ENCODE measurements around the gene BICRA. TPM values are rescaled to one million over a fixed set of nuclear protein-coding genes. Genes with fewer than 3 reads are reported as not detected.
"Not testable (repeated sequence)": the region's sequence is repeated elsewhere in the genome, so short reads cannot be mapped to it uniquely, and the experiment has no call there.

The BICRA gene
- polyA plus RNA-seq, 3 donors, result 8.0 to 9.7 (median 9.6) TPM

DNA sequence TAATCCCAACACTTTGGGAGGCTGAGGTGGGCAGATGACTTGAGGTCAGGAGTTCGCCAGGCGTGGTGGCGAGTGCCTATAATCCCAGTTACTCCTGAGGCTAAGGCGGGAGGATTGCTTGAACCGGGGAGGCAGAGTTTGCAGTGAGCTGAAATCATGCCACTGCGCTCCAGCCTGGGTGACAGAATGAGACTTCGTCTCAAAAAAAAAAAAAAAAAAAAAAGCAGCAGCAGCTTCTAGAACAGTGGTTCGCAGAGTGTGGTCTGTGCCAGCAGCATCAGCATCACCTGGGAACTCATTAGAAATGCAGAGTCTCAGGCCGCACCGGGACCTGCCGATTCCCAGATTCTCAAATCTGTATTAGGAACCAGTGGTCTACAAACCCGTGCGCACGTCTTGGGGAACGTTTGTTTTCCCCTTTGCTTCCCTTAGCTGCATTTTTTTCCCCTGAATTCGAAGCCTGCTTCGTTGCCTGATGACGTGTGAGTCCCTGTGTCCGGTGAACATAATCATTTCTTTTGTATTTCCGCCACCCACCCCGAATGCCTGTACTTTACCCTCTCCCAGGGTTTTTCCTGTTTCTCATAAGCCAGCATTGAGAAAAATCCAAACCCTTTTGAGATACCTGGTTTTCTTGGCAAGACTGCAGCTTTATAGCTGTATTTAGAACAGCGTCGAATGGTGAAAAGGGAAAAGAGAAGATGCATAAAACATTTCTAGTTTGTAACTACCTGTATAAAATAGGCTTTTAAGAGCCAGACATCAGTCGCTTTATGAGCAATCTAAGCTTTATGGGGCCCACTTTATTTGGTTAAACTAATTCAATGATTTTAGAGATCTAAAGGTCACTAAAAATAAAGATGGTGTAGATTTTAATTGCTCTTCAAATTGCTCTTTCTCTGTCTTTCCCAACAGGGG, 49.8 kb downstream of the BICRA start:
- no peak for DNase-seq (ENCODE audit: low read depth in 3 of 3, low spot score in 2 of 3)

DNA sequence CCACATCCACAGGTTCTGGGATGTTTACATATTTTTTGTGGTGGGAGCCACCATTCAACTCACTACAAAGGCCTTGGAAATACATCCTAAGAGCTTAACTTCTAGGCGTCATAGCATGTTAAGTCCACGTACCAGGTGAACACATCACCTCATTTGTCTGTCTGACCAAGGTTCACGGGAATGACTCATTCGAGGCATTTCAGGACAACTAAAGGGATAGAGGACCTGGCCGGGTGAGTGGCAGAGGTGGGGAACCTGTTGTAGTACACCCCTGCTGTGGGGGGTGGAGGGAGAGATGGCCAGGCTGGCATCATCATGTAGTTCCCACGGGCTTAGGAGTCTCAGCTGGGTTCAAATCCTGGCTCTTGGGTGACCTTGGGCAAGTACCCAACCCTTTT, 51.5 kb downstream of the BICRA start:
- no peak for DNase-seq (ENCODE audit: low read depth in 3 of 3, low spot score in 2 of 3)

DNA sequence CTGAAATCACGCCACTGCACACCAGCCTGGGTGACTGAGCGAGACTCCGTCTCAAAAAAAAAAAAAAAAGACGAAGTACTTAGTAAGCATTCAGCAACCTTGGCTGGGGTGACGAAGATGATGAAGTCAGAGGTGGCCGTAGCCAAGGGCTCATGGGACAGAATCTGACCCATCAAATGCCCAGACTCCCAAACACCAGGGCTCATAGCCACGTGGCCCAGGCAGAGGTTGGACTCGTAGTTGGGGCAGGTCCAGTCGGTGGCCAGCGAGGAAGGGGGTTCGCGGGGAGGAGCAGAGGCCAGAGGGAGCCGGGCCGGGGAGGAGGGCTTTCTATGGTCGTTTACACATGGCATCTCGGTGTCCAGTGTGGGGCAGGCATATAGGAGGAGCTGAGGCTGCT, 52.2 kb downstream of the BICRA start:
- DNase-seq (ENCODE audit: low read depth in 3 of 3, low spot score in 2 of 3), result no peak

DNA sequence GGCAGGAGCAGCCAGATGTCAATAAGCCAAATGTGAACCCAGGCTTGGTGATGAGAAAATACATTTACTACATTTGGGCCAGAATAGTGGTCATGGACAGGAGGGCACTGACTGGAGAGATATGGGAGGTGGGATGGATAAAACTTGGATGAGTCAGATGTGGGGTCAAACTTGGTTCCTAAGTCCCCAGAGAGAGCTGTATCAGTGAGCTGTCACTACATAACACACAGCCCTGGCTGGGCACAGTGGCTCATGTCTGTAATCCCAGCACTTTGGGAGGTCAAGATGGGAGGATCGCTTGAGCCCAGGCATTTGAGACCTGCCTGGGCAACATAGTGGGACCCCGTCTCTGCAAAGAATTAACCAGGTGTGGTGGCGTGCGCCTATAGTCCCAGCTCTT, 52.7 kb downstream of the BICRA start:
- no peak for DNase-seq (ENCODE audit: low read depth in 3 of 3, low spot score in 2 of 3)

DNA sequence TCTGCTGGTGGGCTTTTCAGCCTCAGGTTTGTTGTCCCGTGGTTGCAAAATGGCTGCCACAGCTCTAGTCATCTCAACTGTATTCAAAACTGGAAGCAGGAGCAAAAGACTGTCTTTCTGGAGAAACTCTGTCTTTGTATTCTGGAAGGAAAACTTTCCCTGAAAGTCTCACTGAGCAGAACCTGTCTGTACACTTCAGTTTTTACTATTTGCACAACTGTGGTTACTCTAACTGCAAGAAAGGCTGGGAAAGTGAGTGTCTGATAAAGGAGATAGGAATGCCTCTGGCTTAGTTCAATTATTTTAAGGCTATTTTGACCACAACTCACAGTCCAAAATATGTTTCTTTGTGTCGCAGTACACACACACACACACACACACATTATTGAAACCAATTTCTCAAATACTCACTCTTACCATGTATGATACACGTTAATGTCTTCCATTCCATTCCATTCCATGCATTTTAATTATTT, 54.5 kb downstream of the BICRA start:
- no peak for DNase-seq (ENCODE audit: low read depth in 3 of 3, low spot score in 2 of 3)

DNA sequence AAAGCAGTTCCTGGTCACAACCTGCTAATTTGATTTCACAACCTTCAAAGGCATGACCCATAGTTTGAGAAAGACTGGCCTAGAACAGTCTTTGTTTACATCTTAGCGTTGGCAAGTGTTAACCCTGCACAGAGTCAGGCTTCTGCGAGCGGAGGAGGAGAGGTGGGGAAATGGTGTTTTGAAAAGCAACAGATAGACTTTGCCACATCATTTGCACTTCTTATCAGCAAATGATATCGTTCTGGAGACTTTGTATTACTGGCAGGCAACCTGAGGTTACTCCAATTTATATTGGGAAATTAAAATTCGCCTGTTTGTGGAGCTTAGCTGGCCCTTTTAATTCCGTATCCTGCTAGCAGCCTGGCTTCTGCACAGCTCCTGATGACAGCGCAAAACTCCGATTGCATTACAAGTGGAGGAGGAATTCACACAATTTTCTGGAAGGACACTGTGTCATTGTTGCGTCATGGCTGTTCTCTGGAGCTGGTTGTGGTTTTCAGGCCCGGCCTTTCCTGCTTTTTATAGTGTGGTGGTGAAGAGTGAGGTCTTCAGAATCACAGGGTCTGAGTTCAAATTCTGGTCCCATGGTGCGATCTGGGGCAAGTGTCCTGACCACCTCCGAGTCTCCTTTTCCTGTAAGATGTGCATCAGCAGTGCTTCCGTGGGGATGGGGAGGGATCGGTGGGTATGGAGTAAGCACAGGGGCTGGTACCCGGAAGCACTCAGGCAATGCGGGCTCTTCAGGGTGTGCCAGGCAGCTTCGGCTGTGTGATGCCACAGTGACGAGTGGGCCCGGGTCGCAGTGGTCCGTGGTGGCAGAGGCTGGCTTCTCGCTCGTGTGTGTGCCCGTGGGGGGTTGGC, 55.2 kb downstream of the BICRA start:
- DNase-seq (ENCODE audit: low read depth in 3 of 3, low spot score in 2 of 3), result no peak

DNA sequence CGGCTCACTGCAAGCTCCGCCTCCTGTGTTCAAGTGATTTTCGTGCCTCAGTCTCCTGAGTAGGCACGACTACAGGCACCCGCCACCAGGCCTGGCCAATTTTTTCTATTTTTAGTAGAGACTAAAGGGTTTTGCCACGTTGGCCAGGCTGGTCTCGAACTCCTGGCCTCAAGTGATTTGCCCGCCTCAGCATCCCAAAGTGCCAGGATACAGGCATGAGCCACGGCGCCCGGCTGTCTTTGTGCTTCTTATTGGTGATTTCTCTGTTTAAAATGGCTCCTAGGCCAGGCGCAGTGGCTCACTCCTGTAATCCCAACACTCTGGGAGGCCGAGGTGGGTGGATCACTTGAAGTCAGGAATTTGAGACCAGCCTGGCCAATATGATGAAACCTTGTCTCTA, 59.6 kb downstream of the BICRA start:
- DNase-seq (ENCODE audit: low read depth in 3 of 3, low spot score in 2 of 3), result not testable (repeated sequence)

DNA sequence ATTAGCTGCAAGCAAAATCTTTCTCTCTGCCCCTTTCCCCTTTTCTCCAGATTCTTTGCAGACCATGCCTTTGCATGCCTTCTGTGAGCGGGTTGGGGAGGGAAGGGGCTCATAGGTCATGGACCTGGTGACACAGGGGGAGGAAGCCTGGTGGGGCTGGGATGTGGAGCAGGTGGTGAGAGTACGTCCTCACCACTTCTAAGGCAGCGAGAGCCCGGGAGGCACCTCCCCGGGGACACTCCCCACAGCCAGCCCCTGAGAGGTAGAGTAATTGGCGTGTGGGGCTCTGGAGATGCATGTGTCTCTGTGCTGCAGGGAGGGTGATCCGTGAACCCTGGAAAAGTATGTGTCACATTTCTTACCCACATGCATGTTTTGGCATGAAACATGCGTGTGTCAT, 61.8 kb downstream of the BICRA start:
- DNase-seq (ENCODE audit: low read depth in 3 of 3, low spot score in 2 of 3), result no peak

DNA sequence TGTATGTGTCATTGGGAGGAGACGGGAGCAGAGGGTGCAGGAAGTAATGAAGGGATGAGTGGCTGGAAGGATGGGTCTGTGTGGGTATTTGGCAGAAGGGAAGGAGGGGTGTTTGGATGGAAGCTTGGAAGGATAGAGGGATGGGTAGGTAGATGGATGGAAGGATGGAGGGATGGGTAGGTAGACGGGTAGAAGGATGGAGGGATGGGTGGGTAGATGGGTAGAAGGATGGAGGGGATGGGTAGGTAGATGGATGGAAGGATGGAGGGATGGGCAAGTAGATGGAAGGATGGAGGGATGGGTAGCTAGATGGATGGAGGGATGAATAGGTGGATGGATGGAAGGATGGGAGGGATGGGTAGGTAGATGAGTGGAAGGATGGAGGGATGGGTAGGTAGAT, 62.6 kb downstream of the BICRA start:
- no peak for DNase-seq (ENCODE audit: low read depth in 3 of 3, low spot score in 2 of 3)

DNA sequence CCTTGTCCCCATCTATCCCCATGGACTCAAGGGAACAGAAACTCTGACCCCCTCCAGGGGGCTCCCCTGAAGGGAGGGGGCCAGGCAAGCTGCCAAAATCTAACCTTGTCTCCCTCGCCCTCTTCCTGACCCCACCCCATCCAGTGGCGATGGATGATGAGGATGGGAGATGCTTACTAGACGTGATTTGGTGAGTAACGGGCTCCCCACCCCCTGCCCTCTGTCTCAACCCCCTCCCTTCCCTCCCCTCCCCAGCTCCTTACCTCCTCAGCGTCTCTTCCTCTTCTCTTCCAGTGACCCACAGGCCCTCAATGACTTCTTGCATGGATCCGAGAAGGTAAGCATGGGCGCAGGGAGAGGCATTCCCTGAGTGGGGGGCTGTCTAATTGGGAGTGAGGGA, 64.5 kb downstream of the BICRA start:
- DNase-seq (ENCODE audit: low read depth in 3 of 3, low spot score in 2 of 3), result no peak

DNA sequence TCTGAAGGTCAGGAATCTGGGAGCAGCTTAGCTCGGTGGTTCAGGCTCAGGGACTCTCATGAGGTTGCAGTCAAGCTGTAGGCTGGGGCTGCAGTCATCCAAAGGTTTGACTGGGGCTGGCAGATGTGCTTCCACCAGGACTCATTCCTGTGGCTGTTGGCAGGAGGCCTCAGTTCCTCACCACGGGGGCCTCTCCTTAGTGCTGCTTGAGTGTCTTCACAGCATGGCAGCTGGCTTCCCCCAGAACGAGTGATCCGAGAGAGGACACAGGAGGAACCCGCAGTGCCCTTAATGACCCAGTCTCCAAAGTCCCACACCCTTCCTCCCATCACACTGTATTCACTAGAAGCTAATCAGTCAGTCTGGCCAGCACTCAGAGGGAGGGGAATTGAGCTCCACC, 65.6 kb downstream of the BICRA start:
- no peak for DNase-seq (ENCODE audit: low read depth in 3 of 3, low spot score in 2 of 3)

DNA sequence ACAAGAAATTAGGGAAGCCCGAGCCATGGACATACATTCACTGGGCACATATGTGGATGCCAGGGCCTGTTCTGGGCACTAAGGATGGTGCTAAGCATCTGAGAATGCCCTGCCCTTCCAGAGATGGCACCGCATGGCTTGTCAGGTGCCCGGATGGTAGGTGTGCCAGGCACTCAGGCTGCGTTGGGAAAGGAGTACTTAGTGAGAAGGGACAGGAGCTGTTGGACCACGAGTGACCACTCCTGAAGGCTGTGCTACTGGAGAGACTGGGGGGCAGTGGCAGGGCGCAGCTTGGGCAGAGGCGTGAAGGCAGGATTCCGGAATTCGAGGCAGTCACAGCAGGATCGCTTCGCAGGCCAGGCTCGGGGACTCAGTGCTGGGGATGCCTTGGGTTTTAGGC, 66.3 kb downstream of the BICRA start:
- no peak for DNase-seq (ENCODE audit: low read depth in 3 of 3, low spot score in 2 of 3)

DNA sequence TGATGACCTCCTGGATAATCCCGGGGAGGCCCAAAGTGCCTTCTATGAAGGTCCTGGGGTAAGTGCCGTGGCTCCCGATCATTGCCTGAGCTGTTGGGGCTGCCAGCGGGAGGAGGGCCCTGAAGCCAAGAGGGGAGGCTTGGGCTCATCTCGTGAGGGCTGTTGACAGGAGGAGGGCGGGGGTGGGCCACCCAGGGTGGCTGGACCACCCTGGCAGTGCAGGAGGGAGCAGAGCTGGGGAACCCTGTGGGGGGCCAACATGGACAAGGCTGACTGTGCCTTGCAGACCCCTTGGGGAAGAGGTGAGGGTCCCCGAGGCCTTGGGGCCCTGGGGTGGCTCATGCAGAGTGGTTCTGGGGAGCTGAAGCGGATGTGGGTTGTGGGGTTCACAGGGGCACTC, 66.9 kb downstream of the BICRA start:
- no peak for DNase-seq (ENCODE audit: low read depth in 3 of 3, low spot score in 2 of 3)

DNA sequence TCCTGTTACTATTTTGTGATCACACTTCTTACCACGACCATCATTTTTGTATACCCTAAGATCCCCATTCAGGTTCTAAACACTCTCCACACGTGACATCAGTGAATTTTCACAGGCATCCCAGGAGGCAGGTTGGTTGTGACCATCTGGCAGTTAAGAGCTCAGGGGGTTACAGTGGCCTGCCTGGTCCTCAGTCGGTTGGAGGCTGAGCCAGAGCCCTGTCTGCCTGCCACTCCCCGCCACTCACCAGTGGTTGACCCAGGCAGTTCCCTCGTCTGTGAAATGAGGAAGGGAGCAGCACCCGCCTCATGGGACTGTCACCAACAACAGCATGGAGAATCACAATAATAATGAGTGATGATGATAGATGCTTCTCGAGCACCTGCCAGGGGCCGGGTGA, 67.9 kb downstream of the BICRA start:
- DNase-seq (ENCODE audit: low read depth in 3 of 3, low spot score in 2 of 3), result no peak

DNA sequence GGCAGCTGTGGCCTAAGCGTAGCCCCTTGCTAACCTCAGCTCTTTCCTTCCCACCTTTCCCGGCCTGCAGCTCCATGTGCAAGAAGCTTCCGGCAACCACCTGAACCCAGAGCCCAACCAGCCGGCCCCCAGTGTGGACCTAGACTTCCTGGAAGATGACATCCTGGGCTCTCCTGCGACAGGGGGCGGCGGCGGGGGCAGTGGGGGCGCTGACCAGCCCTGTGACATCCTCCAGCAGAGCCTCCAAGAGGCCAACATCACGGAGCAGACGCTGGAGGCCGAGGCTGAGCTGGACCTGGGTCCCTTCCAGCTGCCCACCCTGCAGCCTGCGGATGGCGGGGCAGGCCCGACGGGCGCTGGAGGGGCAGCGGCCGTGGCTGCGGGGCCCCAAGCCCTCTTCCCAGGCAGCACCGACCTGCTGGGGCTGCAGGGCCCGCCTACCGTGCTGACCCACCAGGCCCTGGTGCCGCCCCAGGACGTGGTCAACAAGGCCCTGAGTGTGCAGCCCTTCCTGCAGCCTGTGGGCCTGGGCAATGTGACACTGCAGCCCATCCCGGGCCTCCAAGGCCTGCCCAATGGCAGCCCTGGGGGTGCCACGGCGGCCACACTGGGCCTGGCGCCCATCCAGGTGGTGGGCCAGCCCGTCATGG, 70.4 kb downstream of the BICRA start:
- no peak for DNase-seq (ENCODE audit: low read depth in 3 of 3, low spot score in 2 of 3)

DNA sequence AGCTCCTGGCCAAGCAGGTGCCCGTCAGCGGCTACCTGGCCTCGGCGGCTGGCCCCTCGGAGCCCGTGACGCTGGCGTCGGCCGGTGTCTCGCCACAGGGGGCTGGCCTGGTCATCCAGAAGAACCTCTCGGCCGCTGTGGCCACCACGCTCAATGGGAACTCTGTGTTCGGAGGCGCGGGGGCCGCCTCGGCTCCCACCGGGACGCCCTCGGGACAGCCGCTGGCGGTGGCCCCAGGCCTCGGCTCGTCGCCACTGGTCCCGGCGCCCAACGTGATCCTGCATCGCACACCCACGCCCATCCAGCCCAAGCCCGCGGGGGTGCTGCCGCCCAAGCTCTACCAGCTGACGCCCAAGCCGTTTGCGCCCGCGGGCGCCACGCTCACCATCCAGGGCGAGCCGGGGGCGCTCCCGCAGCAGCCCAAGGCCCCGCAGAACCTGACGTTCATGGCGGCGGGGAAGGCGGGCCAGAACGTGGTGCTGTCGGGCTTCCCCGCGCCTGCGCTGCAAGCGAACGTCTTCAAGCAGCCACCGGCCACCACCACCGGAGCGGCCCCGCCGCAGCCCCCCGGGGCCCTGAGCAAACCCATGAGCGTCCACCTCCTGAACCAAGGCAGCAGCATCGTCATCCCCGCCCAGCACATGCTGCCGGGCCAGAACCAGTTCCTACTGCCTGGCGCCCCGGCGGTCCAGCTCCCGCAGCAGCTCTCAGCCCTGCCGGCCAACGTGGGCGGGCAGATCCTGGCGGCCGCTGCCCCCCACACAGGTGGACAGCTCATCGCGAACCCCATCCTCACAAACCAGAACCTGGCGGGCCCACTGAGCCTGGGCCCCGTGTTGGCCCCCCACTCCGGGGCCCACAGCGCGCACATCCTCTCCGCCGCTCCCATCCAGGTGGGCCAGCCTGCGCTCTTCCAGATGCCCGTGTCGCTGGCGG, 71.3 kb downstream of the BICRA start:
- no peak for DNase-seq (ENCODE audit: low read depth in 3 of 3, low spot score in 2 of 3)

DNA sequence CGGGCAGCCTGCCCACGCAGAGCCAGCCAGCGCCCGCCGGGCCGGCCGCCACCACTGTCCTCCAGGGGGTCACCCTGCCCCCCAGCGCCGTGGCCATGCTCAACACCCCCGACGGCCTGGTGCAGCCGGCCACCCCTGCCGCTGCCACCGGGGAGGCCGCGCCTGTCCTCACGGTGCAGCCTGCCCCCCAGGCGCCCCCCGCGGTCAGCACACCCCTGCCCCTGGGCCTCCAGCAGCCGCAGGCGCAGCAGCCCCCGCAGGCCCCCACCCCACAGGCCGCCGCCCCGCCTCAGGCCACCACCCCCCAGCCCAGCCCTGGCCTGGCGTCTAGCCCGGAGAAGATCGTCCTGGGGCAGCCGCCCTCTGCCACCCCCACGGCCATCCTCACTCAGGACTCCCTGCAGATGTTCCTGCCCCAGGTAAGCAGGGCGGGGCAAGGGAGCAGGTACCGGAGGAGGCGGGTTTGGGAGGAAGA, 72.0 kb downstream of the BICRA start:
- DNase-seq (ENCODE audit: low read depth in 3 of 3, low spot score in 2 of 3), result no peak

DNA sequence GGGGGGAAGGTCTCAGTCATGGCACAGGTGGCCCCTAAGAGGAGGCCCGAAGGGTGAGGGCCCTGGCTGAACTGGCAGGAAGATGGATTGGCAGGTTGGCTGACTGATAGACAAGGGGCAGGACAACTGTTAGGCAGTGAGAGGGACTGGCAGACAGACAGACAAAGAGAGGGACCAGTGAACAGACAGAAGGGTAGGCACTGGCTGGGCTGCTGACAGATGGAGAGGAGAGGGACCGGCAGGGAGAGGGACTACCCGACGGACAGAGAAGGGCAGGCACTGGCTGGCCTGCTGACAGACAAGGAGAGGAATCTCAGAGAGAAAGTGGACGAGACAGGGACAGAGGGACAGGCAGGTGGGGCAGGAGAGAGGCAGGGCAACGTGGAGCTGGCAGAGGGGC, 72.5 kb downstream of the BICRA start:
- DNase-seq (ENCODE audit: low read depth in 3 of 3, low spot score in 2 of 3), result no peak

DNA sequence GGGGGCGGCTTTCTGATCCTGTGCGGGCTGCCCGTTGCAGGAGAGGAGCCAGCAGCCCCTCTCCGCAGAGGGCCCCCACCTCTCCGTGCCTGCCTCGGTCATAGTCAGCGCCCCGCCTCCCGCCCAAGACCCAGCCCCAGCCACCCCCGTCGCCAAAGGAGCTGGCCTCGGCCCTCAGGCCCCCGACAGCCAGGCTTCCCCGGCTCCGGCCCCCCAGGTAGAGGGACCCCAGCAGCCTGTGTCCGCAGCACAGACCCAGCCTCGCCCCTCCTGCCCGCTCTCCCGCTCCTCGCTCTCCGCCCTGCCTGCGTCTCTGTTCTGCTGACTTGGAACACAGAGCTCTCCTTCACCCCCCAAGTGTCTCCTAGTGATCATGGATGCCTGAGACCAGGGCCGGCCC, 73.0 kb downstream of the BICRA start:
- DNase-seq (ENCODE audit: low read depth in 3 of 3, low spot score in 2 of 3), result no peak

DNA sequence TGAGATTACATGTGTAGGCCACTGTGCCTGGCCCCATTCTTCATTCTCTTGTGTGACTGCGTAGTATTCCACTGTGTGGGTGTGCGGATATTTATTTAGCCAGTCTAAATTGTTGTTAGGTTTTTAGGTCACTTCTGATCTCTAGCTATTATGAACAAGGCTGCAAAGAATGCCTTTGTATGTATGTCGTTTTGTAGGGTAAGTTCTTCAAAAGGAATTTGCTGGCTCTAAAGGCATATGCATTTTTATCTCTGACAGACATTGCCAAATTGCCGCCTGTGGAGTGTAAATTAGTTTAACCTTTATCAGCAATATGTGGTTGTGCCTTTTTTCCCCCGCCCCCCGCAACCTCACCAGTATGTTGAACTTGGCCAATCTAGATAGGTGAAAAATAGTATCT, 74.0 kb downstream of the BICRA start:
- no peak for DNase-seq (ENCODE audit: low read depth in 3 of 3, low spot score in 2 of 3)
